ENCODE results near the gene TNFRSF14. TPM values are rescaled to one million over a fixed set of nuclear protein-coding genes. Genes with fewer than 3 reads are reported as not detected.

TNFRSF14 gene
- total RNA-seq, 3 donors from 2014 or later = 55.8 to 75.8 (median 67.8) TPM

GRCh38 chr1:2603521-2604155 is 47.5 kb downstream of the TNFRSF14 start:
- Histone ChIP-seq H3K27me3 (peaks cover 0 to 22% of the 10 kb centered on the region in 2 donors), H3K36me3 (no peaks in the 10 kb centered on the region), H3K27ac (no peak overlapping the region), H3K4me3 (no peak overlapping the region), H3K9me3 (peaks cover 0 to 6% of the 10 kb centered on the region in 2 donors), H3K4me1 (no peaks in the 10 kb centered on the region)
- DNase-seq (ENCODE audit: low spot score in 2 of 2) = no peak
- TF ChIP-seq POLR2AphosphoS5 (IDR thresholded peaks at IDR 0.05) (no peak), POLR2A (IDR thresholded peaks at IDR 0.05) (no peak), CTCF (IDR thresholded peaks at IDR 0.05) (no peak)
- intact Hi-C loops (cut with DNase I; ENCODE audit: low total_unique reads) = loop anchor here (5.0 to 10.0 kb wide), 2 partner anchors 204 to 549 kb away; partner anchors contain the start of gene PRKCZ

GRCh38 chr1:2604156-2604843 is 48.1 kb downstream of the TNFRSF14 start:
- no peak overlapping the region for H3K4me3 ChIP-seq
- H3K4me1 ChIP-seq = no peaks in the 10 kb centered on the region
- DNase-seq (ENCODE audit: low spot score in 2 of 2) = no peak
- H3K9me3 ChIP-seq = no peaks in the 10 kb centered on the region
- TF ChIP-seq POLR2AphosphoS5 (IDR thresholded peaks at IDR 0.05) (no peak), CTCF (IDR thresholded peaks at IDR 0.05) (no peak), POLR2A (IDR thresholded peaks at IDR 0.05) (no peak)
- peaks cover 0 to 22% of the 10 kb centered on the region in 2 donors for H3K27me3 ChIP-seq
- H3K27ac ChIP-seq = no peak overlapping the region
- no peaks in the 10 kb centered on the region for H3K36me3 ChIP-seq
- intact Hi-C loops (cut with DNase I; ENCODE audit: low total_unique reads) = loop anchor here (5.0 to 10.0 kb wide), 2 partner anchors 203 to 549 kb away; partner anchors contain the start of gene PRKCZ

- no peak overlapping the region for H3K27ac ChIP-seq
- no peaks in the 10 kb centered on the region for H3K36me3 ChIP-seq
- H3K4me1 ChIP-seq = no peaks in the 10 kb centered on the region
- intact Hi-C loops (cut with DNase I; ENCODE audit: low total_unique reads) = loop anchor here (5.0 to 10.0 kb wide), 2 partner anchors 202 to 550 kb away; partner anchors contain the start of gene PRKCZ
- H3K4me3 ChIP-seq = no peak overlapping the region
- H3K9me3 ChIP-seq = no peaks in the 10 kb centered on the region
- peaks cover 0 to 22% of the 10 kb centered on the region in 2 donors for H3K27me3 ChIP-seq
- peak in 1 of 2 donors; percentile 47 for DNase-seq (ENCODE audit: low spot score in 2 of 2)
- no peak for TF ChIP-seq POLR2AphosphoS5 (IDR thresholded peaks at IDR 0.05)
- no peak for TF ChIP-seq CTCF (IDR thresholded peaks at IDR 0.05)
- TF ChIP-seq POLR2A (IDR thresholded peaks at IDR 0.05) = no peak
These were observed 48.8 kb downstream of the TNFRSF14 start for GRCh38 chr1:2604844-2605508.

GRCh38 chr1:2605509-2606395 is 49.6 kb downstream of the TNFRSF14 start:
- Histone ChIP-seq H3K27me3 (peaks cover 0 to 22% of the 10 kb centered on the region in 2 donors), H3K36me3 (no peaks in the 10 kb centered on the region), H3K4me1 (no peaks in the 10 kb centered on the region), H3K4me3 (no peak overlapping the region), H3K27ac (no peak overlapping the region), H3K9me3 (no peaks in the 10 kb centered on the region)
- intact Hi-C loops (cut with DNase I; ENCODE audit: low total_unique reads) = loop anchor here (10.0 kb wide), 1 partner anchor 551 kb away; the partner anchor contains the start of gene PRKCZ
- DNase-seq (ENCODE audit: low spot score in 2 of 2) = no peak
- TF ChIP-seq CTCF (IDR thresholded peaks at IDR 0.05) = no peak
- no peak for TF ChIP-seq POLR2A (IDR thresholded peaks at IDR 0.05)
- TF ChIP-seq POLR2AphosphoS5 (IDR thresholded peaks at IDR 0.05) = no peak

Measured in breast epithelium (tissue), 4 donors.